ENCODE data around the gene PLET1. TPM values are rescaled to one million over a fixed set of nuclear protein-coding genes. Genes with fewer than 3 reads are reported as not detected.

The PLET1 gene
- total RNA-seq, 1 experiment from 2014 or later = not detected

DNA sequence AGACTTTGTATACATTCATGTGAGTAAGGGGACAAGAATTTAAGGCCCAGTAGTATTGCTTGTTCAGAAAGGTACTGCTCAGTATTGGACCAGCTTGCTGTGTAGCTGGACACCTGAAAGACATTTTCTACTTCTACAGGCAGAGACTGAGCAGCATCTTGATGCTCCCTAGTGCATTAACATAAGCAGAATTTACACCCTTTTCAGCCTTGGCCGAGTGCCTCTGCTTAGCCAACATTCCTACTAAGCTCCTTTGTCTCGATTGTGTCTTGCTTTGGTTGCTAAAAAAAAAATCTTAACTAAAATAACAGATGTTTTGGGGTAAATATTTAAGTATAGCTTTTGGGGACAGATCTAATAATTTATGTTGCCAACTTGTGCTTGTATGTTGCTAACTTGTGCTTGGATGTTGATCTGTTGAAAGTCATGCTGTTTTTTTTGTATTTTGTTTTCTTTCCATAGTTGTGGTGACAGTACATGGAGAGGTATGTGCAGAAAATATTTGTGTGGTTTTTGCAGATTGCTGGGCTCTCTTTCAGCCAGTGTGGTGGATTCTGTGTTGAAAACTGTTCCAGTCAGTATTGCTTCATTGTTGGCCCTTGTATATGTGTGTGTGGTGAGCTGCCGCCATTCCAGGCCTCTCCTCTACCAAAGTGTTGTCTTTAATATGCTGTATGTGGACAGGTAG is 30.8 kb downstream of the PLET1 start (continued):
- TF ChIP-seq, protein P1, sequence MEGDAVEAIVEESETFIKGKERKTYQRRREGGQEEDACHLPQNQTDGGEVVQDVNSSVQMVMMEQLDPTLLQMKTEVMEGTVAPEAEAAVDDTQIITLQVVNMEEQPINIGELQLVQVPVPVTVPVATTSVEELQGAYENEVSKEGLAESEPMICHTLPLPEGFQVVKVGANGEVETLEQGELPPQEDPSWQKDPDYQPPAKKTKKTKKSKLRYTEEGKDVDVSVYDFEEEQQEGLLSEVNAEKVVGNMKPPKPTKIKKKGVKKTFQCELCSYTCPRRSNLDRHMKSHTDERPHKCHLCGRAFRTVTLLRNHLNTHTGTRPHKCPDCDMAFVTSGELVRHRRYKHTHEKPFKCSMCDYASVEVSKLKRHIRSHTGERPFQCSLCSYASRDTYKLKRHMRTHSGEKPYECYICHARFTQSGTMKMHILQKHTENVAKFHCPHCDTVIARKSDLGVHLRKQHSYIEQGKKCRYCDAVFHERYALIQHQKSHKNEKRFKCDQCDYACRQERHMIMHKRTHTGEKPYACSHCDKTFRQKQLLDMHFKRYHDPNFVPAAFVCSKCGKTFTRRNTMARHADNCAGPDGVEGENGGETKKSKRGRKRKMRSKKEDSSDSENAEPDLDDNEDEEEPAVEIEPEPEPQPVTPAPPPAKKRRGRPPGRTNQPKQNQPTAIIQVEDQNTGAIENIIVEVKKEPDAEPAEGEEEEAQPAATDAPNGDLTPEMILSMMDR (IDR thresholded peaks at IDR 0.05 in 2 of 3, conservative IDR thresholded peaks at IDR 0.05 in 1 of 3; ENCODE audit: borderline replicate concordance in 1 of 3, insufficient read depth in 1 of 3, low read depth in 2 of 3, low read length in 2 of 3) = no peak
- TF ChIP-seq CEBPB (IDR thresholded peaks at IDR 0.05; ENCODE audit: low read depth) = no peak
- TF ChIP-seq EGR1 (IDR thresholded peaks at IDR 0.05; ENCODE audit: low read depth) = no peak

DNA sequence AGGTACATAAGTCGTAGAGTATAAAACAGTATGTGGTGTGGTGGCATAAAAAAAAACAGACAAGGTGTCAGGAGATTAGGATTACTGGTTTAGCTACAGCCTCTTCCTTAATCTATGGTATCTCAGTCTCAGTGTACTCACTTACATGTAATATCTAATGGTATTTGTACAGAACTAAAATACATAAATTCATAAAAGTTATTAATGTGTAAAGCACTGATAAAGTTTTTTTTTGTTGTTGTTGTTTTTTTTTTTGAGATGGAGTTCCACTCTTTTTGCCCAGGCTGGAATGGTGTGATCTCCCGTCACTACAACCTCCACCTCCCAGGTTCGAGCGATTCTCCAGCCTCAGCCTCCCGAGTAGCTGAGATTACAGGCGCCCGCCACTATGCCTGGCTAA is 31.5 kb downstream of the PLET1 start:
- Histone ChIP-seq H3K79me2 (ENCODE audit: insufficient read depth, low read length) (peaks cover 55% of the 10 kb centered on the region), H3K27ac (ENCODE audit: low read depth, low read length) (no peak overlapping the region), H3K27me3 (ENCODE audit: insufficient read depth, low read length) (no peaks in the 10 kb centered on the region), H3K4me2 (ENCODE audit: low read length) (no peak overlapping the region), H3K9me3 (ENCODE audit: control insufficient read depth in 1 of 2, insufficient read depth in 1 of 2, low read depth in 1 of 2, low read length in 2 of 2) (no peaks in the 10 kb centered on the region), H3K4me3 (replicated peaks in 1 of 2; ENCODE audit: low read depth in 1 of 2, low read length in 2 of 2) (no peak overlapping the region), H3K9me2 (ENCODE audit: insufficient read depth) (no peaks in the 10 kb centered on the region), H3K4me1 (ENCODE audit: control insufficient read depth in 1 of 2, insufficient read depth in 2 of 2, low read length in 2 of 2) (peaks cover 4 to 9% of the 10 kb centered on the region in 2 experiments), H3K9ac (ENCODE audit: low read length) (no peak overlapping the region), H4K20me1 (ENCODE audit: insufficient read depth) (no peaks in the 10 kb centered on the region), H3K36me3 (ENCODE audit: control insufficient read depth in 1 of 2, insufficient read depth in 2 of 2, low read length in 2 of 2) (peaks cover 0 to 6% of the 10 kb centered on the region in 2 experiments; a peak in 2 of 4 replicates), H2AFZ (ENCODE audit: low read depth, low read length, poor library complexity, severe bottlenecking) (no peak overlapping the region)
- intact Hi-C loops (cut with micrococcal nuclease) = no loop called here
- ATAC-seq (no peak), DNase-seq (ENCODE audit: low read depth, low spot score) (no peak)
- CTCF ChIA-PET = no interaction called here
- RAD21 ChIA-PET (ENCODE audit: low non-redundant PET in 1 of 2, low total read pairs in 2 of 2, uncharacterized antibody in 2 of 2, unreplicated experiment in 2 of 2) = no interaction called here
- no TSS peak for BruUV-seq (replicated peaks)
- POLR2A ChIA-PET = no interaction called here
- no peak for TF ChIP-seq CBX3 (IDR thresholded peaks at IDR 0.05; ENCODE audit: low read depth)
- TF ChIP-seq YY1 (IDR thresholded peaks at IDR 0.05; ENCODE audit: extremely low read depth, insufficient replicate concordance, low read depth, low read length) = no peak
- no peak for TF ChIP-seq FOSL1 (IDR thresholded peaks at IDR 0.05; ENCODE audit: low read depth)
- TF ChIP-seq ZFX (IDR thresholded peaks at IDR 0.05) = no peak
- TF ChIP-seq, protein P2, sequence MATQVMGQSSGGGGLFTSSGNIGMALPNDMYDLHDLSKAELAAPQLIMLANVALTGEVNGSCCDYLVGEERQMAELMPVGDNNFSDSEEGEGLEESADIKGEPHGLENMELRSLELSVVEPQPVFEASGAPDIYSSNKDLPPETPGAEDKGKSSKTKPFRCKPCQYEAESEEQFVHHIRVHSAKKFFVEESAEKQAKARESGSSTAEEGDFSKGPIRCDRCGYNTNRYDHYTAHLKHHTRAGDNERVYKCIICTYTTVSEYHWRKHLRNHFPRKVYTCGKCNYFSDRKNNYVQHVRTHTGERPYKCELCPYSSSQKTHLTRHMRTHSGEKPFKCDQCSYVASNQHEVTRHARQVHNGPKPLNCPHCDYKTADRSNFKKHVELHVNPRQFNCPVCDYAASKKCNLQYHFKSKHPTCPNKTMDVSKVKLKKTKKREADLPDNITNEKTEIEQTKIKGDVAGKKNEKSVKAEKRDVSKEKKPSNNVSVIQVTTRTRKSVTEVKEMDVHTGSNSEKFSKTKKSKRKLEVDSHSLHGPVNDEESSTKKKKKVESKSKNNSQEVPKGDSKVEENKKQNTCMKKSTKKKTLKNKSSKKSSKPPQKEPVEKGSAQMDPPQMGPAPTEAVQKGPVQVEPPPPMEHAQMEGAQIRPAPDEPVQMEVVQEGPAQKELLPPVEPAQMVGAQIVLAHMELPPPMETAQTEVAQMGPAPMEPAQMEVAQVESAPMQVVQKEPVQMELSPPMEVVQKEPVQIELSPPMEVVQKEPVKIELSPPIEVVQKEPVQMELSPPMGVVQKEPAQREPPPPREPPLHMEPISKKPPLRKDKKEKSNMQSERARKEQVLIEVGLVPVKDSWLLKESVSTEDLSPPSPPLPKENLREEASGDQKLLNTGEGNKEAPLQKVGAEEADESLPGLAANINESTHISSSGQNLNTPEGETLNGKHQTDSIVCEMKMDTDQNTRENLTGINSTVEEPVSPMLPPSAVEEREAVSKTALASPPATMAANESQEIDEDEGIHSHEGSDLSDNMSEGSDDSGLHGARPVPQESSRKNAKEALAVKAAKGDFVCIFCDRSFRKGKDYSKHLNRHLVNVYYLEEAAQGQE (IDR thresholded peaks at IDR 0.05; ENCODE audit: low read depth) = no peak
- TF ChIP-seq EZH2phosphoT487 (IDR thresholded peaks at IDR 0.05; ENCODE audit: borderline replicate concordance) = no peak
- TF ChIP-seq, protein P3, sequence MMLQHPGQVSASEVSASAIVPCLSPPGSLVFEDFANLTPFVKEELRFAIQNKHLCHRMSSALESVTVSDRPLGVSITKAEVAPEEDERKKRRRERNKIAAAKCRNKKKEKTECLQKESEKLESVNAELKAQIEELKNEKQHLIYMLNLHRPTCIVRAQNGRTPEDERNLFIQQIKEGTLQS (IDR thresholded peaks at IDR 0.05) = no peak
- TF ChIP-seq, protein P4, sequence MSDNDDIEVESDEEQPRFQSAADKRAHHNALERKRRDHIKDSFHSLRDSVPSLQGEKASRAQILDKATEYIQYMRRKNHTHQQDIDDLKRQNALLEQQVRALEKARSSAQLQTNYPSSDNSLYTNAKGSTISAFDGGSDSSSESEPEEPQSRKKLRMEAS (IDR thresholded peaks at IDR 0.05) = no peak
- no peak for TF ChIP-seq CEBPB (IDR thresholded peaks at IDR 0.05; ENCODE audit: low read depth)
- TF ChIP-seq SP1 (IDR thresholded peaks at IDR 0.05; ENCODE audit: low read depth) = no peak
- TF ChIP-seq SIN3A (IDR thresholded peaks at IDR 0.05; ENCODE audit: low read depth) = no peak
- TF ChIP-seq ELF1 (IDR thresholded peaks at IDR 0.05; ENCODE audit: borderline replicate concordance, low read depth) = no peak
- TF ChIP-seq RAD21 (IDR thresholded peaks at IDR 0.05; ENCODE audit: low read depth) = no peak
- TF ChIP-seq POLR2A (IDR thresholded peaks at IDR 0.05; ENCODE audit: borderline replicate concordance, extremely low read depth, insufficient read depth, insufficient read length) = no peak
- TF ChIP-seq SRF (IDR thresholded peaks at IDR 0.05; ENCODE audit: low read depth) = no peak
- TF ChIP-seq, protein P5, sequence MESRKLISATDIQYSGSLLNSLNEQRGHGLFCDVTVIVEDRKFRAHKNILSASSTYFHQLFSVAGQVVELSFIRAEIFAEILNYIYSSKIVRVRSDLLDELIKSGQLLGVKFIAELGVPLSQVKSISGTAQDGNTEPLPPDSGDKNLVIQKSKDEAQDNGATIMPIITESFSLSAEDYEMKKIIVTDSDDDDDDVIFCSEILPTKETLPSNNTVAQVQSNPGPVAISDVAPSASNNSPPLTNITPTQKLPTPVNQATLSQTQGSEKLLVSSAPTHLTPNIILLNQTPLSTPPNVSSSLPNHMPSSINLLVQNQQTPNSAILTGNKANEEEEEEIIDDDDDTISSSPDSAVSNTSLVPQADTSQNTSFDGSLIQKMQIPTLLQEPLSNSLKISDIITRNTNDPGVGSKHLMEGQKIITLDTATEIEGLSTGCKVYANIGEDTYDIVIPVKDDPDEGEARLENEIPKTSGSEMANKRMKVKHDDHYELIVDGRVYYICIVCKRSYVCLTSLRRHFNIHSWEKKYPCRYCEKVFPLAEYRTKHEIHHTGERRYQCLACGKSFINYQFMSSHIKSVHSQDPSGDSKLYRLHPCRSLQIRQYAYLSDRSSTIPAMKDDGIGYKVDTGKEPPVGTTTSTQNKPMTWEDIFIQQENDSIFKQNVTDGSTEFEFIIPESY (IDR thresholded peaks at IDR 0.05; ENCODE audit: extremely low read depth, insufficient replicate concordance, low read length) = no peak
- TF ChIP-seq ZNF274 (IDR thresholded peaks at IDR 0.05; ENCODE audit: low read depth, low read length) = no peak

Data from HCT116 (cell line).